Tibial nerve (tissue), 4 donors: Measurements from ENCODE around the gene GLUD2. TPM values are rescaled to one million over a fixed set of nuclear protein-coding genes. Genes with fewer than 3 reads are reported as not detected.

Experiments used
- DNase-seq, 2 donors: peaks; one replicate each; pipeline ENCODE4 v3.0.0-alpha.2; 2019; ENCODE audit warnings: low spot score in 2 of 2
- H3K27ac ChIP-seq, 4 donors: fragments of 200-600 bp; sonication (generic) in 3 of 4; one replicate each; pipeline ENCODE4 v1.5.1; 2017 to 2019; ENCODE audit warnings: mild to moderate bottlenecking in 1 of 4
- H3K27me3 ChIP-seq, 2 donors: fragments of 200-600 bp; sonication (generic) in 1 of 2; one replicate each; pipeline versions ENCODE4 v1.5.1 to v1.6.0; 2017 to 2019
- H3K36me3 ChIP-seq, 3 donors: fragments of 200-600 bp; sonication (generic); one replicate each; pipeline ENCODE4 v1.5.1; 2018 to 2019
- H3K4me1 ChIP-seq, 4 donors: fragments of 200-600 bp; sonication (generic) in 3 of 4; one replicate each; pipeline ENCODE4 v1.5.1; 2017 to 2019
- H3K4me3 ChIP-seq, 4 donors: fragments of 200-600 bp; sonication (generic) in 3 of 4; one replicate each; pipeline ENCODE4 v1.5.1; 2017 to 2019; ENCODE audit warnings: mild to moderate bottlenecking in 1 of 4, moderate library complexity in 1 of 4
- H3K9me3 ChIP-seq, 4 donors: fragments of 200-600 bp; sonication (generic) in 3 of 4; one replicate each; pipeline ENCODE4 v1.5.1; 2017 to 2019
- EP300 ChIP-seq, 2 donors: sonication (generic); formaldehyde crosslinking; IDR thresholded peaks; one replicate each; pipeline ENCODE4 v1.6.1; 2017; ENCODE audit warnings: antibody characterized with exemption in 2 of 2, mild to moderate bottlenecking in 1 of 2
- POLR2A ChIP-seq, 2 donors: fragments of 450-650 bp; IDR thresholded peaks; one replicate each; pipeline ENCODE4 v1.6.1; 2017; ENCODE audit warnings: antibody characterized with exemption in 2 of 2, mild to moderate bottlenecking in 2 of 2, moderate library complexity in 2 of 2
- WGBS, 2 donors: methylation state at CpG; one replicate each; pipeline ENCODE4 v1.1.5; 2018; 5-methylcytosine and 5-hydroxymethylcytosine counted together
- total RNA-seq, 4 donors: library from RNA; depleted of rRNA; stranded (reverse); fragments of >200 nt; gene quantifications; one replicate each; pipeline ENCODE4 v1.1.0, GENCODE V29; 2016
- TF ChIP-seq, protein P1 (sequence below), 5 experiments: fragments of 200-600 bp in 3 of 5; fragments of 450-650 bp in 2 of 5; sonication (generic) in 3 of 5; IDR thresholded peaks; one replicate each; pipeline ENCODE4 v1.5.1; 2016 to 2019; ENCODE audit warnings: antibody characterized with exemption in 5 of 5, mild to moderate bottlenecking in 3 of 5, moderate library complexity in 2 of 5

The GLUD2 gene
- total RNA-seq, 4 donors from 2014 or later = 0.59 to 8.1 (median 5.3) TPM

DNA sequence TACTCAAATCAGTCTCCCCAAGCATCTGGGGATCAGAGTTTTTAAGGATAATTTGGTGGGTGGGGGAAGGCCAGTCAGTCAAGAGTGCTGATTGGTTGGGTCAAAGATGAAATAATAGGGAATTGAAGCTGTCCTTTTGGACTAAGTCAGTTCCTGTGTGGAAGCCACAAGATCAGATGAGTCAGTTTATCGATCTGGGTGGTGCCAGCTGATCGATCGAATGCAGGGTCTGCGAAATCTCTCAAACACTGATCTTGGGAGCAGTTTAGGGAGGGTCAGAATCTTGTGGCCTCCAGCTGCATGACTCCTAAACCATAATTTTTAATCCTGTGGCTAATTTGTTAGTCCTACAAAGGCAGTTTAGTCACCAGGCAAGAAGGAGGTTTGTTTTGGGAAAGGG, 17.3 kb upstream of the GLUD2 start:
- Histone ChIP-seq H3K4me3 (no peak overlapping the region), H3K27ac (no peak overlapping the region), H3K36me3 (no peaks in the 10 kb centered on the region), H3K27me3 (no peaks in the 10 kb centered on the region), H3K9me3 (no peaks in the 10 kb centered on the region), H3K4me1 (no peaks in the 10 kb centered on the region)
- no peak for DNase-seq
- TF ChIP-seq POLR2A (IDR thresholded peaks at IDR 0.05) (no peak), EP300 (IDR thresholded peaks at IDR 0.05) (no peak)
- TF ChIP-seq, protein P1, sequence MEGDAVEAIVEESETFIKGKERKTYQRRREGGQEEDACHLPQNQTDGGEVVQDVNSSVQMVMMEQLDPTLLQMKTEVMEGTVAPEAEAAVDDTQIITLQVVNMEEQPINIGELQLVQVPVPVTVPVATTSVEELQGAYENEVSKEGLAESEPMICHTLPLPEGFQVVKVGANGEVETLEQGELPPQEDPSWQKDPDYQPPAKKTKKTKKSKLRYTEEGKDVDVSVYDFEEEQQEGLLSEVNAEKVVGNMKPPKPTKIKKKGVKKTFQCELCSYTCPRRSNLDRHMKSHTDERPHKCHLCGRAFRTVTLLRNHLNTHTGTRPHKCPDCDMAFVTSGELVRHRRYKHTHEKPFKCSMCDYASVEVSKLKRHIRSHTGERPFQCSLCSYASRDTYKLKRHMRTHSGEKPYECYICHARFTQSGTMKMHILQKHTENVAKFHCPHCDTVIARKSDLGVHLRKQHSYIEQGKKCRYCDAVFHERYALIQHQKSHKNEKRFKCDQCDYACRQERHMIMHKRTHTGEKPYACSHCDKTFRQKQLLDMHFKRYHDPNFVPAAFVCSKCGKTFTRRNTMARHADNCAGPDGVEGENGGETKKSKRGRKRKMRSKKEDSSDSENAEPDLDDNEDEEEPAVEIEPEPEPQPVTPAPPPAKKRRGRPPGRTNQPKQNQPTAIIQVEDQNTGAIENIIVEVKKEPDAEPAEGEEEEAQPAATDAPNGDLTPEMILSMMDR (IDR thresholded peaks at IDR 0.05) = no peak
- 87 to 100% methylated on average over 4 of the region's 4 CpGs for WGBS, 2 donors

GRCh38 chrX:121032531-121032930, 14.9 kb upstream of the GLUD2 start:
- Histone ChIP-seq H3K4me3 (no peak overlapping the region), H3K9me3 (no peaks in the 10 kb centered on the region), H3K4me1 (no peaks in the 10 kb centered on the region), H3K27ac (no peak overlapping the region), H3K27me3 (no peaks in the 10 kb centered on the region), H3K36me3 (no peaks in the 10 kb centered on the region)
- 47 to 56% methylated on average over 2 of the region's 2 CpGs for WGBS, 2 donors
- no peak for DNase-seq
- TF ChIP-seq POLR2A (IDR thresholded peaks at IDR 0.05) = no peak
- TF ChIP-seq EP300 (IDR thresholded peaks at IDR 0.05) = no peak
- TF ChIP-seq, protein P1 (IDR thresholded peaks at IDR 0.05) = no peak

DNA sequence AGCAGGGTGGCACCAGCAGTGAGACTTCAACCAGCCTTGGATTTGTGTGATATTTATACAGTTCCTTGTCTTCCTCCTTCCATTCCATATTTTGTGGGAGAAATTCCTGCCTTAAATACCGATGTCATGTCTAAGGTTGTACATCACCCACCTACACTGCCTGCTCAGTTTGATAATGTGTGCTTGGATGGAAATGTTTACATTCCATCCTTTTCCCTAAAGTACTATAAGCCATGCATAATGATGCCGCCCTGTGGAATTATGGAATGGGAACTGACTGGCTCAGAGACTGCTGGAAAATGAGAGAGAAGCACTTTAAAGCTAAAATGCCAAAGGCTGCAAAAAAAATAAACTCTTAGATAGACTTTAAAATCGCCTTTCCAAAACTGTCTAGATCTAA, 11.3 kb upstream of the GLUD2 start:
- no peak for TF ChIP-seq POLR2A (IDR thresholded peaks at IDR 0.05)
- TF ChIP-seq, protein P1 (IDR thresholded peaks at IDR 0.05) = no peak
- no peak for TF ChIP-seq EP300 (IDR thresholded peaks at IDR 0.05)
- H3K9me3 ChIP-seq = no peaks in the 10 kb centered on the region
- DNase-seq = no peak
- no peak overlapping the region for H3K4me3 ChIP-seq
- H3K36me3 ChIP-seq = no peaks in the 10 kb centered on the region
- no peaks in the 10 kb centered on the region for H3K27me3 ChIP-seq
- no peak overlapping the region for H3K27ac ChIP-seq
- no peaks in the 10 kb centered on the region for H3K4me1 ChIP-seq
- 44 to 59% methylated on average over 3 of the region's 3 CpGs for WGBS, 2 donors

DNA sequence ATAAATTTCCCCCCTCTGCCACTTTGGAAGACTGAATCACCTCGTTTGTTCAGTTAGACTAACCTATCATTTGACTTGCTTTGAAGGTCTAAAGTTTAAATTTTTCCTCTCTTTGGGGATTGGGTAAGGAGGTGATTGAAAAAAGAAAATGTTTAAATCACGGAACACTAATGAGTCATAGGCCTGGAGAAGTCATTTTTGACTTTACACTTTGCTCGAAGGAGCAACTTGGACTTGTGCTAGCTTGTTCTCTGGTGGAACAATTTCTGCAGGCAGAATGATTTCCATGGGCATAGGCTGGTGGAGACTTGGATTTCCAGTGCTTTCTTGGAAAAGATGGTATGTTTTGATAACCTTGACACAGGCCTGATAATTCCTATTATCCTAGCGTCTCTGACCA, 10.5 kb upstream of the GLUD2 start:
- Histone ChIP-seq H3K9me3 (no peaks in the 10 kb centered on the region), H3K4me1 (no peaks in the 10 kb centered on the region), H3K36me3 (no peaks in the 10 kb centered on the region), H3K4me3 (no peak overlapping the region), H3K27ac (no peak overlapping the region), H3K27me3 (no peaks in the 10 kb centered on the region)
- DNase-seq = no peak
- 58 to 61% methylated on average over 4 of the region's 4 CpGs for WGBS, 2 donors
- TF ChIP-seq POLR2A (IDR thresholded peaks at IDR 0.05) (no peak), EP300 (IDR thresholded peaks at IDR 0.05) (no peak)
- TF ChIP-seq, protein P1 (IDR thresholded peaks at IDR 0.05) = no peak

- TF ChIP-seq, protein P1 (IDR thresholded peaks at IDR 0.05) = no peak
- no peak for TF ChIP-seq EP300 (IDR thresholded peaks at IDR 0.05)
- TF ChIP-seq POLR2A (IDR thresholded peaks at IDR 0.05) = no peak
- no peaks in the 10 kb centered on the region for H3K36me3 ChIP-seq
- H3K27me3 ChIP-seq = no peaks in the 10 kb centered on the region
- DNase-seq = no peak
- H3K4me1 ChIP-seq = no peaks in the 10 kb centered on the region
- no peaks in the 10 kb centered on the region for H3K9me3 ChIP-seq
- no peak overlapping the region for H3K4me3 ChIP-seq
- H3K27ac ChIP-seq = no peak overlapping the region
These were observed 3.4 kb downstream of the GLUD2 start for GRCh38 chrX:121050781-121051180.
